Sigmoid colon (tissue), 4 donors: Measurements from ENCODE around the gene ESR1.

ENCODE experiments used
- CTCF ChIP-seq, 4 experiments: fragments of 450-650 bp in 3 of 4; fragments of 200-600 bp in 1 of 4; IDR thresholded peaks; one replicate each; pipeline ENCODE4 v1.5.1; 2016 to 2019; ENCODE audit warnings: antibody characterized with exemption in 4 of 4, mild to moderate bottlenecking in 3 of 4, moderate library complexity in 2 of 4
- EP300 ChIP-seq, 4 donors: sonication (generic); formaldehyde crosslinking; IDR thresholded peaks; one replicate each; pipeline ENCODE4 v1.6.1; 2017; ENCODE audit warnings: antibody characterized with exemption in 4 of 4
- POLR2A ChIP-seq, 2 donors: fragments of 450-650 bp; IDR thresholded peaks; one replicate each; pipeline ENCODE4 v1.6.1; 2016; ENCODE audit warnings: antibody characterized with exemption in 2 of 2, mild to moderate bottlenecking in 2 of 2, moderate library complexity in 2 of 2

GRCh38 chr6:151959086-151959485 is 151.6 kb downstream of the ESR1 start:
- TF ChIP-seq CTCF (IDR thresholded peaks at IDR 0.05), result no peak
- TF ChIP-seq POLR2A (IDR thresholded peaks at IDR 0.05), result no peak
- TF ChIP-seq EP300 (IDR thresholded peaks at IDR 0.05), result no peak
